Keratinocyte (primary cell): ENCODE results near the gene GJA9. TPM values are rescaled to one million over a fixed set of nuclear protein-coding genes. Genes with fewer than 3 reads are reported as not detected.

Experiments used
- DNase-seq: peaks from one replicate; pipeline ENCODE4 v3.0.0-alpha.2; 2011; ENCODE audit warnings: low read depth, missing footprints, low spot score
- FAIRE-seq: peaks from 2 replicates; lab custom pipeline; 2011; peaks lifted over from hg19 to GRCh38; lab: Jason Lieb, UNC
- H2AFZ ChIP-seq: 2 replicates; pipeline ENCODE4 v1.6.0; 2012; ENCODE audit warnings: low read length, control low read depth, inconsistent platforms; ENCODE audit not compliant: control insufficient read depth
- H3K27ac ChIP-seq: 2 replicates; pipeline ENCODE4 v1.5.1; 2011; ENCODE audit warnings: low read length; ENCODE audit not compliant: control insufficient read depth, insufficient read depth
- H3K27me3 ChIP-seq: 3 replicates; pipeline ENCODE4 v1.6.0; 2011; ENCODE audit warnings: low read length; ENCODE audit not compliant: control insufficient read depth, insufficient read depth; ENCODE audit errors: extremely low read depth
- H3K36me3 ChIP-seq, 2 experiments: 2 replicates in 1 of 2; 3 replicates in 1 of 2; pipeline ENCODE4 v1.5.1; 2011; ENCODE audit warnings: low read length in 2 of 2, mild to moderate bottlenecking in 1 of 2; ENCODE audit not compliant: control insufficient read depth in 2 of 2, insufficient read depth in 2 of 2; ENCODE audit errors: extremely low read depth in 1 of 2
- H3K4me1 ChIP-seq: 3 replicates; pipeline ENCODE4 v1.5.1; 2011; ENCODE audit warnings: low read length; ENCODE audit not compliant: control insufficient read depth, insufficient read depth; ENCODE audit errors: extremely low read depth
- H3K4me2 ChIP-seq: 3 replicates; pipeline ENCODE4 v1.6.0; 2011; ENCODE audit warnings: low read depth, low read length; ENCODE audit not compliant: control insufficient read depth, insufficient read depth; ENCODE audit errors: extremely low read depth
- H3K4me3 ChIP-seq, 3 experiments: fragments of 200-600 bp in 1 of 3; sonication (generic) in 1 of 3; 2 replicates in 2 of 3; 3 replicates in 1 of 3; pipeline ENCODE4 v1.5.1; 2011 to 2016; ENCODE audit warnings: low read length in 3 of 3, mild to moderate bottlenecking in 3 of 3, control low read depth in 2 of 3, inconsistent platforms in 1 of 3, low read depth in 1 of 3, mixed read lengths in 1 of 3, mixed run types in 1 of 3, moderate library complexity in 1 of 3; ENCODE audit not compliant: control insufficient read depth in 2 of 3, insufficient read depth in 2 of 3; ENCODE audit errors: extremely low read depth in 1 of 3
- H3K79me2 ChIP-seq: 2 replicates; pipeline ENCODE4 v1.6.0; 2012; ENCODE audit warnings: low read length; ENCODE audit not compliant: control insufficient read depth, insufficient read depth
- H3K9ac ChIP-seq: 3 replicates; pipeline ENCODE4 v1.6.0; 2011; ENCODE audit warnings: low read length; ENCODE audit not compliant: control insufficient read depth, insufficient read depth; ENCODE audit errors: extremely low read depth
- H3K9me1 ChIP-seq: 3 replicates; pipeline ENCODE4 v1.6.0; 2011; ENCODE audit warnings: low read length; ENCODE audit not compliant: control insufficient read depth, insufficient read depth; ENCODE audit errors: extremely low read depth
- H3K9me3 ChIP-seq: 2 replicates; pipeline ENCODE4 v1.5.1; 2012; ENCODE audit warnings: low read depth, low read length; ENCODE audit not compliant: control insufficient read depth
- H4K20me1 ChIP-seq: 3 replicates; pipeline ENCODE4 v1.6.0; 2011; ENCODE audit warnings: low read length; ENCODE audit not compliant: control insufficient read depth, insufficient read depth; ENCODE audit errors: extremely low read depth
- CTCF ChIP-seq, 3 experiments: IDR thresholded peaks in 1 of 3; conservative IDR thresholded peaks in 1 of 3; optimal IDR thresholded peaks in 1 of 3; 2 replicates in 2 of 3; 3 replicates in 1 of 3; pipeline versions ENCODE3 to v1.5.1; 2011; ENCODE audit warnings: low read length in 3 of 3, mild to moderate bottlenecking in 3 of 3, moderate library complexity in 2 of 3, control low read depth in 1 of 3, inconsistent platforms in 1 of 3; ENCODE audit not compliant: insufficient read depth in 2 of 3; ENCODE audit errors: extremely low read depth in 1 of 3
- EZH2 ChIP-seq: IDR thresholded peaks from one replicate; pipeline ENCODE4 v1.6.1; 2012; ENCODE audit warnings: inconsistent platforms, mild to moderate bottlenecking, low read length, moderate library complexity
- dilution Hi-C: fragments of 300-500 bp; cut with MboI; formaldehyde crosslinking; loops from one replicate; pipeline ENCODE4 v1.7.0; 2020; ENCODE audit warnings: low sequenced_read_pairs; ENCODE audit not compliant: extremely low pct_ligation_motif_present
- polyA plus RNA-seq, 5 experiments: library from polyadenylated mRNA; depleted of rRNA in 3 of 5; stranded (reverse) in 3 of 5; stranded (forward) in 1 of 5; unstranded in 1 of 5; fragments of >200 nt; gene quantifications; 1 replicate in 1 of 5; 2 replicates in 3 of 5; 3 replicates in 1 of 5; pipeline versions ENCODE4 v1.2.1 to v1.2.3, GENCODE V29; 2011 to 2012; ENCODE audit warnings: missing spikeins in 2 of 5, low read depth in 1 of 5, low replicate concordance in 1 of 5

Gene GJA9
- polyA plus RNA-seq, 1 donor (not counting 4 experiments of a cell fraction or from before 2014, with no cell fraction given): 0.38 TPM

DNA sequence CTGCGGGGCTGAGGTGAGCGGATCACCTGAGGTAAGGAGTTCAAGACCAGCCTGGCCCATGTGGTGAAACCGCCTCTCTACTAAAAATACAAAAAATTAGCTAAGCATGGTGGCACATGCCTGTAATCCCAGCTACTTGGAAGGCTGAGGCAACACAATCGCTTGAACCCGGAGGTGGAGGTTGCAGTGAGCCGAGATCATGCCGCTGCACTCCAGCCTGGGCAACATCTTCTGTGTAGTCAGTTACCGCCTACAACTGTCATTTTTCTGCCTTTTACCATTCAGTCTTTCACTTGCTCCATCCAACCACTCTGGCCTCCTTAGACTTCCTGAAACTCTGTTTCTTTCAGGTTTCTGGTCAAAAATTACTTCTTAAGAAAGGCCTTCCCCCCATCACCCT is 10.4 kb downstream of the GJA9 start:
- no peaks in the 10 kb centered on the region for H3K9me3 ChIP-seq
- H3K9ac ChIP-seq: no peak overlapping the region
- FAIRE-seq (no peak), DNase-seq (no peak)
- TF ChIP-seq CTCF (optimal IDR thresholded peaks at IDR 0.05 in 1 of 3, IDR thresholded peaks at IDR 0.05 in 1 of 3, conservative IDR thresholded peaks at IDR 0.05 in 1 of 3; ENCODE audit: extremely low read depth in 1 of 3, insufficient read depth in 2 of 3, low read length in 3 of 3) (no peak), EZH2 (no peak)
- peaks cover 16% of the 10 kb centered on the region for H3K4me1 ChIP-seq
- H3K36me3 ChIP-seq: peaks cover 2 to 8% of the 10 kb centered on the region in 2 experiments
- no peaks in the 10 kb centered on the region for H3K9me1 ChIP-seq
- no peak overlapping the region for H3K4me2 ChIP-seq
- peaks cover 29% of the 10 kb centered on the region for H3K79me2 ChIP-seq
- no peak overlapping the region for H2AFZ ChIP-seq
- no peaks in the 10 kb centered on the region for H4K20me1 ChIP-seq
- H3K4me3 ChIP-seq: no peak overlapping the region
- no peak overlapping the region for H3K27ac ChIP-seq
- dilution Hi-C loops: no loop called here
- no peaks in the 10 kb centered on the region for H3K27me3 ChIP-seq

- H3K27me3 ChIP-seq: no peaks in the 10 kb centered on the region
- H3K4me2 ChIP-seq: no peak overlapping the region
- no peak overlapping the region for H3K27ac ChIP-seq
- no peak overlapping the region for H3K9ac ChIP-seq
- dilution Hi-C loops: no loop called here
- no peaks in the 10 kb centered on the region for H3K9me3 ChIP-seq
- FAIRE-seq (no peak), DNase-seq (no peak)
- H3K4me3 ChIP-seq: no peak overlapping the region
- H3K36me3 ChIP-seq: peaks cover 3 to 11% of the 10 kb centered on the region in 2 experiments
- H2AFZ ChIP-seq: no peak overlapping the region
- H3K9me1 ChIP-seq: no peaks in the 10 kb centered on the region
- H4K20me1 ChIP-seq: no peaks in the 10 kb centered on the region
- peaks cover 7% of the 10 kb centered on the region for H3K4me1 ChIP-seq
- H3K79me2 ChIP-seq: peaks cover 14% of the 10 kb centered on the region
- TF ChIP-seq CTCF (optimal IDR thresholded peaks at IDR 0.05 in 1 of 3, IDR thresholded peaks at IDR 0.05 in 1 of 3, conservative IDR thresholded peaks at IDR 0.05 in 1 of 3; ENCODE audit: extremely low read depth in 1 of 3, insufficient read depth in 2 of 3, low read length in 3 of 3) (no peak), EZH2 (no peak)
These were observed 14.2 kb downstream of the GJA9 start for GRCh38 chr1:38867208-38867607.
